ENCODE results near the gene LY86.
"Not testable (repeated sequence)": the region's sequence is repeated elsewhere in the genome, so short reads cannot be mapped to it uniquely, and the experiment has no call there.

GRCh38 chr6:6670150-6670549 lies 81.6 kb downstream of the LY86 start:
- not testable (repeated sequence) for TF ChIP-seq TAF1 (IDR thresholded peaks at IDR 0.05; ENCODE audit: borderline replicate concordance, low read depth, low read length); CTCF (IDR thresholded peaks at IDR 0.05 in 2 of 3, conservative IDR thresholded peaks at IDR 0.05 in 1 of 3; ENCODE audit: control insufficient read depth in 2 of 3, extremely low read depth in 1 of 3, insufficient read depth in 1 of 3, low read depth in 3 of 3, low read length in 3 of 3); GATAD2B (conservative IDR thresholded peaks at IDR 0.05; ENCODE audit: low read depth); ZNF274 (IDR thresholded peaks at IDR 0.05; ENCODE audit: insufficient read depth, insufficient read length); ZNF24 (IDR thresholded peaks at IDR 0.05)

All from GM12878 (cell line).